Stimulated activated CD4-positive, alpha-beta T cell treated with anti-CD3 and anti-CD28 coated beads, TNF-alpha, amount 100 ng/mL, for 24 hours (primary cell): Measurements from ENCODE around the gene SEMA6B.
"Not testable (repeated sequence)": the region's sequence is repeated elsewhere in the genome, so short reads cannot be mapped to it uniquely, and the experiment has no call there.

Experiments
- DNase-seq, 3 experiments: peaks; one replicate each; pipeline ENCODE4 v3.0.0-alpha.2; 2020; ENCODE audit warnings: low read depth in 3 of 3

Gene SEMA6B

DNA sequence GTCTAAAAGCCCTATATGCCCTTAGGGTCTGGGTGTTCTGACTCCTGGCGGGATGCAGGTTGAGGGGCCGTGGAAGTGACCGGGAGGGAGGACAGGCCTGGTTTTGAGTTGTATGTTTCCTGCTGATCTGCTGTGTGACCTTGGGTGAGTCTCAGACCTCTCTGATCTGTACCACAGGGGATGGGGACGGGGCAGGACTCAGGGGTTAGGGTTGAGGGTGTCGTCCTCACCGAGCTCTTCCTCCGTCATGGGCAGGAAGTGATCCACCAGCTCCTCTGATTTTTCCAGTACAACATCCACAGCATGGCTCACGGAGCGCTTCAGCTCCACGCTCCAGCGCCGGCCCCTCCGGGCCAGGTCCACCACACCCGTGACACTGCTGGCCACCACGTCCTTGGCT, 30.6 kb downstream of the SEMA6B start:
- no peak for DNase-seq

DNA sequence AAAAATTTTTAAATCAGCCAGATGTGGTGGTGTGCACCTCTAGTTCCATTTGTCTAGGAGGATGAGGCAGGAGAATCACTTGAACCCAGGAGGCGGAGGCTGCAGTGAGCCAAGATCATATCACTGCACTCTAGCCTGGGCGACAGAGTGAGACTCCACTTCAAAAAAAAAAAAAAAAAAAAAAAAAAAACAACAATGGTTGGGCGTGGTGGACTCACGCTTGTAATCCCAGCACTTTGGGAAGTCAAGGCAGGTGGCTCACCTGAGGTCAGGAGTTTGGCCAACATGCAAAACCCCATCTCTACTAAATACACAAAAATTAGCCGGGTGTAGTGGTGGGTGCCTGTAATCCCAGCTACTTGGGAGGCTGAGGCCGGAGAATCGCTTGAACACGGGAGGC, 32.1 kb downstream of the SEMA6B start:
- DNase-seq, result not testable (repeated sequence)

DNA sequence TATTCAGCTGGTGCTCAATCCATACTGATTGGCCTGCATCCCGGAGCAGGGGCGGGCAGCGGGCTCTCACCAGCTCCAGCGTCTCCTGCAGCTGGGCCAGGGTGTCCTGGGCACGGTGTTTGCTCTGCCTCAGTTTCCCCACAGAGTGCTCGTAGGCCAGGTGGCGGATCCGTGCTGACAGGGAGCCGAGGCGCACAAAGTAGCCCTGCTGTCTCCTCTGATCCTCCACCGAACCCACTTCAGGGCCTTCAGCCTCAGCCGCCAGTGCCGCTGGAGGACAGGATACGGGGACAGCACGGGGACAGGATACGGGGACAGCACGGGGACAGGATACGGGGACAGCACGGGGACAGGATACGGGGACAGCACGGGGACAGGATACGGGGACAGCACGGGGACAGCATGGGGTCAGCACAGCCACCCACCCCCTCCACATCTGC, 33.9 kb downstream of the SEMA6B start:
- no peak for DNase-seq

DNA sequence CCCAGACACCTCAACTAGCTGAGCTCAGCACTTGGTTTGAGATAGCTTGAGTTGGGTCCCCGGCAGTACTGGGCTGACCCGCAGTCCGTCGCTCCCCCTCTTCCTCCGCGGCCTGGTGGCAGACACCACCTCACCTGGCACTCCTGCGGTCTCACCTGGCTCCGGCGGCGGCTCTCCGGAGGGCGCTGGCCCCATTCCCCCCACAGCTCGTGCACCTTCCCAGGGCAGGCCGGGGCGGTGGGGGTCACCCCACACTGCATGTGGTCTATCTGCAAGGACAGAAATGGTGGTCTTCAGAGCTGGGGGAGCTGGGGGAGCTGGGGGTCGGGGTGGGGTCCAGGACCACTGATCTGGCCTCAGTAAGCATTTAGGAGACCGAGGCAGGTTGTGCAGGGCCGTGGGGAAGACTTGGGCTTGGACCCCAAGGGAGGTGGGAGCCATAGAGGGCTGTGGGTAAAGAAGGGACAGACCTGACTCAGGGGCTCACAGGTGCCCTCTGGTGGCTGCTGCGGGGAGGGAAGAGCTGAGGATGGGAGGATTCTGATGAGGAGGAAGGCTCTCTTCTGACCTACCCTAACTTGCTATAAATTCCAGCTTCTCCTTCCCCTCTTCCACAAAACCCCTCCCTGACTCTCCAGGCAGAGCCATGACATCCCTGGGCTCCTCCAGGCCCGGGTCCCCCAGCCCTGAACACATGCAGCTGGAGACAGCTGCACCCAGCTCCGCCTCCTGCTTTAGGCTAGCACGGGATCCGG, 34.5 kb downstream of the SEMA6B start:
- DNase-seq, result peak; percentile 35 to 72 (median 57)

DNA sequence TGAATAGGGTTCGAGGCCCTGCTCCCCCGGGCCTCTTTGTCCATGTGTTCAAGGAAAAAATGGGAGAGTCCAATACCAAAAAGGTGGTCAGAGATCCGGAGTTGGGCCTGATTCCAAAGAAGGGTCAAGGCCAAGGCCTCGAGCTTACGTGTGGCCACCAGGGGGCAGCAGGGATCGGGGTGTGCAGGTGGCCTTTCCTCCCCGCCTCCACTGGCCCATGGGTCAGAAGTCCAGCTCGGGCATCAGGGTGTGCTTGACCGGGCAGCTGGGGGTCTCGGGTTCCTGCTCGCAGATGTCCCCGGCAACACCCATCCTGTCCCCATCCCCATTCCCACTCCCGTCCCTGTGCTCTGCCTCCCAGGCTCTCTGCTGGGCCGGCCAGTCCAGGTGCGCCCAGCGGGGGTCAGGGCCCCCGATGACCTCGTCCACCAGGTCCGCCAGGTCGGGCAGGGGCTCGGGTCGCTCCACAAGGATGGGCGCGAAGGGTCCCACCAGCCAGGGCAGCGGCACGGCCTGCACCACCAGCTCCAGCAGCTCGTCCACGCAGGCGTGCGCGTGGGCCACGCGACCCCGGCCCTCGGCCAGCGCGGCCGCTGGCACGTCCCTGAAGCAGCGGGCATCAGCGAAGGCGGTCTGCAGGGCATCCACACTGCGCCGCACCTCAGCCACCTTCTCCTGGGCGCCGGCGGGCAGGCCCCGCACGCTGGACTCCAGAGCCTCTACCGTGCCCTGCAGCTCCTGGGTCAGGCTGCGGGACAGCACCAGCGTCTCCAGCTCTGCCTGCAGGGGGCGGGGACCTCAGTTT, 36.0 kb downstream of the SEMA6B start:
- DNase-seq, result peak in 1 of 3 experiments; percentile 16

DNA sequence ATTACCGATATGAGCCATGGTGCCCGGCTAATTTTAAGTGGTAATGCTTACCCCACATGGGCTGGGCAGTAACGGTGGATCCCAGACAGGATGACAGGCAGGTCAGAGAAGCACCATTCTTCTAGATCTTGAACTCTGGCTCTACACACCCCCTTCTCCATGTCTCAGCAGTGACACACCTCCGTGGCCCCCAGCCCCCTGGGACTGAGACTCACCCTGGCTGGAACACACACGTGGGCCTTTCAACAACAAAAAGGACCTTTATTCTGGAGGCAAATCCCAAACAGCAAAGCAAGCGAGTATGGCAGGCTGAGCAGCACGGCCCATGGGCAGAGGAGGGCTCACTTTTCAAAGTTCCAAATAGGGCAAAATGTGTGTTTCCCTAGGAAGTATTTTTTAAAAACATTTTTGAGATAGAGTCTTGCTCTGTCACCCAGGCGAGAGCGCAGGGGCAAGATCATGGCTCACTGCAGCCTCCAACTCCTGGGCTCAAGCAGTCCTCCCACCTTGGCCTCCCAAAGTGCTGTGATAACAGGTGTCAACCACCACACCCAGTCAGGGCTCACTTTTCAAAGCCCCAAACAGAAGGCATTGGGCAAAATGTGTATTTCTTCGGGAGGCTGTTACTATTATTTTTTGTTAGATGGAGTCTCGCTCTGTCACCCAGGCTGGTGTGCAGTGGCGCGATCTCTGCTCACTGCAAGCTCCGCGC, 37.0 kb downstream of the SEMA6B start:
- DNase-seq, result no peak

DNA sequence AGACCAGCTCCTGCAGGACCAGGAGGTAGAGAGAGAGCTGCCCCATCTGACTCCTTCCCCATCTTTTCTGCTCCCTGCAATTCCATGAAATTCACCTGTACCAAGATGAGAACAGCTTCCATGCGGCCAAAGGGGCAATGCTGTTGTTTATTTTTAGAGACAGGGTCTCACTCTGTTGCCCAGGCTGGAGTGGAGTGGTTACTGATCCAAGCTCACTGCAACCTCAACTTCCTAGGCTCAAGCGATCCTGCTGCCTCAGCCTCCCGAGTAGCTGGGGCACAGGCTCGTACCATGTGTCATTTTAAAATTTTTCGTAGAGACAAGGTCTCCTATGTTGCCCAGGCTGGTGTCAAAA, 37.6 kb downstream of the SEMA6B start:
- DNase-seq, result no peak

DNA sequence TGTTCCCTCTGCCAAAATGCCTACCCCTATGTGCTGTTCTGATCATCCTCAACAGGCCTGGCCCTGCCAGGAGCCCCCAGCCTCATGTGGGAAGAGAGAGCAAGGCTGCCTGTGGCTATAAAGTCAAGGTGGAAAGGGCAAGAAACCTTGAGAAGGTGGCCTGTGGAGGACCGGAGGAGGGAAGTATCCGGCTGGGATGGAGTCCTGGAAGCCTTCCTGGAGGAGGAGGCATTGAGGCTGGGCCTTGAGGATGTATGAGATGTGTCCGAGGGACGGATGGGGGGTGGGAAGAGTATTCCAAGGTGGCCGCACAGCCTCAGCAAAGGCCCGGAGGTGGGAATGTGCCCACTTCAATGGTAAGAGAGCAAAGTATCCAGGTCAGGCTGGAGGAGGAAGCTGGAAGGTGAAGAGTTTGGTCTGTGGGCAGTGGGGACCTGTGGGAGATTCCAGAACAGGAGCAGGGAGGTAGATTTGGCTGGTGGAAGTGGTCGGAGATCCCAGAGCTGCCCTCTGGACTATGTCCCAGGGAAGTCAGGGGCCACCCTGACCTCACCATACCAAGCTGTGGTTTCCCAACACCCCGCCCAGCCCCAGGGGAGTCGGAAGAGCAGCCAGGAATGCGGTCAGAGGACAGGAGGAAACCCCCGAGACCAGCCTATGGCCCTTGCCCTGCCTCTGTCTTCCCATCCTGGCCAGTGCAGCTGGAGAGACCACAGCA, 38.2 kb downstream of the SEMA6B start:
- no peak for DNase-seq

DNA sequence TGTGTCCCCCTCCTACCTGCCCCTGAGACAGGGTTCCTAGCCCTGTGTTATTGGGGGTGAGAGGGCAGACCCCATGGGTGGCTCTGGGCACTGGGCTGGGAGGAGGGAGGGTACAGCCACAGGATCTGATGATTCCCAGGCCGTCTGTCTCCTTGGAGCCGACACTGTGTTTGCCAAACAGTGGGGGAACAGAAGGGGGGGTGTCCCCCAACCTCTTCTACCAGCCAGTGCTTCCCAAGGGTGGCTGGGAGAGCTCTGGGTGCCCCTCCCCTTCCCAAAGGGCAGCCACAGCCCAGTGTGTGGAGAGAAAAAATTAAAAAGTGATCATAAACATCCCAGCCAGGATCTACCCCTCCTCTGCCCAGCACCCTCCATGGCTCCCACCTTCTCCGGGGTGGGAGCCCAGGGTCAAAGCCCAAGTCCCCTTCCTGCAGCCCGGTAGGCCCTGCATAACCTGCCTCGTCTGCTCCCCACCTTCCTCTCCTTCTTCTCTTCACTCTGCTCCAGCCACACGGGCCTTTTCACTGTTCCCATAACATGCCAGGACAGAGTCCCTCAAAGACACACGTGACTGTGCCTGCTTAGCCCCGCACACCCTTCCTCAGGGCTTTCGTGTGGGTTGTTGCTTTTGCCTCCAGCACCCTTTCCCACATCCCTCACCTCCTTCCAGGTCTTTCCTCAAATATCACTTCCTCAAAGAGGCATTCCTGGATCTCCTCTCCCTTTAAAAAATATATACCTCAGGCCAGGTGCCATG, 39.8 kb downstream of the SEMA6B start:
- DNase-seq, result no peak

DNA sequence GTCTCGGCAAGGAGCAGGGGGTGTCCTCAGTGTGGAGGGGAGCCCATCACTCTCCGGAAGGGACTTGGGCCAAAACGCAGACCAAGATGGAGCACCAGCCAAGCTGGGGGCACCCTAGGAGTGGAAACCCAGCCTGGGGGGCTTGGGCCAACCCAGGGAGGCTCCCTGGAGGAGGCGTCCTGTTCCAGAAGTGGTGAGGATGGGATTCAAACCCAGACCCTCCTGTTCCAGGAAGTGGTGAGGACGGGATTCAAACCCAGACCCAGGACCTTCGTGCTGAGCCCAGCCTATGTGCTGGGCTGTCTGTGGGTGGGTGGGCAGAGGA, 40.4 kb downstream of the SEMA6B start:
- no peak for DNase-seq

DNA sequence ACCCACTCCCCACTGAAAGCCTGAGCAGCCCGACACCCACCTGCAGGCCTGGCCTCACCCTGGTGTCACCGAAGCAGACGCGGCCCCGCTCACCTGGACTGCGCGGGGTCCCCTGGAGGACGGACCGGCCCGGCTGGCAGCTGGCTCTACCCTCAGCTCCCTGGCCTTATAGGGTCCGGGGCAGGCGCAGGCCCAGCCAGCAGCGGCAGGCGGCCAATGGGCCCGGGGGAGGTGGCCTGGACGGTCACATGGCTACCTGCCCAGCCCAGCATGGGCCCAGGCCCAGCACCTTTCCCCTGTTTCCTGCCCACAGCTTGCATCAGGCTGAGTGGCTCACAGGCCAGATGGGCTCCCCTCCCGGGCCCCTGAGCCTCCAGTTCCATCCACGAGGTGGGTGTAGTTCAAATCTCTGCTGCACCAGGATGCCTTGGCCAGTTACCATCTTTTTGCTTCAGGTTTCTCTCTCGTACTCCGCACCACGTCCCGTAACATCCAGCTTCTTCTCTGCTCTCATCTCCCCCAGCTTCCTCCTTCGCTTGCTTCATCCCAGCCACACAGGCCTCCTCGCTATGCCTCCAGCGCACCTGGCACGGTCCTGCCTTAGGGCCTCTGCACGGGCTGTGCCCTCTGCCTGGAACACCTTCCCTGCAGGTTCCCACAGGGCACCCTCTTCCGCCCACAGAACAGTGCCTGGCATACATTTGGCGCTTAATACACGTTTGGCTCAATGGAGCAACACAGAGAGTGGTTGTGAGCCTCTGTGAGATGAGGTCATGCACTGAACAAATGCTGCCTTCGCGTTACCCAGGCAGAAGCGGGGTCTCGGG, 40.9 kb downstream of the SEMA6B start, which contains the start of gene PLIN4:
Gene PLIN4 (minus strand): TSS at position 142 of the 827 bp plus-strand sequence. CDS start 214 bp downstream, outside the sequence.
- no peak for DNase-seq

DNA sequence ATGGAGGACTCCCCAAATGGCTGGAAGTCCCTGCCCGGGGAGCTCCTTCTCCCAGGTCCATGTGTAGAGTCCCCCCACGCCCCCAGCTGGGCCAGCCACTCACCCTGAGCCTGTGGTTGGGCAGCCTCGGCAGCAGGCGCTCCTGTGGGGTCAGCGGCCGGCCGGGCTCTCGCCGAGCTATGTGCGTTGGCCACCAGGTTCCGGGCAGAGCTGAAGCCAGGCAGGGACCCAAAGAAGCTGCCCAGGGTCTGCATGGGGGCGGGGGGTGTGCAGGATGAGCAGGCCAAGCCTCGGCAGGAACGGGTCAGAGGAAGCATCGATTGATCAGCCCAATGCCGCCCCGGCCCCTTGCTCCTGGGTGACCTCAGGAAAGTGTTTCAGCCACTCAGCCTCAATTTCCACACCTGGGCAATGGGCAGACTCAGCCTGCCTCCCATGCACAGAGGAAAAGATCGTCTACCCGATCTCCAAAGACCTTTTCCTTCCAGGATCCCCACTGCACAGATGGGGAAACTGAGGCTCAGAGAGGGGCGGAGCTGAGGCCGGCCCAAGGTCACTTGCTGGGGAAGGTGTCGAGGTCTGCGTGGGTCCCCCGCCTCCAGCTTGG, 41.9 kb downstream of the SEMA6B start:
- no peak for DNase-seq

DNA sequence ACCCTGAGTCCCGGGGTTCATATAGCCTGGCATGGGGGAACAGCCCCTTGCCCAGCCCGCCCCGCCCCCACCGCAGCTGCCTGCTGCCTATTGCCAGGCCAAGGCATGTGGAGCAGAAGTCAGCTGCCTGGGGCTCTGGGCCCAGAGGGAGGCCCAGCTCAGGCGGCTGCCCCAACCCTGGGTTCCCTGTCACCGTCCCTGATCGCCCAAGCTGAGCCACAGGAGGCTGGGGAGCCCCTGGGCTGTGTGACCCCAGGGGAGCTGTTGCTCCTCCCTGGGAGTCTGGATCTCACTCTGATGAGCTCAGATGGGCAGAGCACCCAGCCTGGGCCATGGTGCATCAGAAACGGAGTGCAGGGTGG, 42.6 kb downstream of the SEMA6B start:
- no peak for DNase-seq

DNA sequence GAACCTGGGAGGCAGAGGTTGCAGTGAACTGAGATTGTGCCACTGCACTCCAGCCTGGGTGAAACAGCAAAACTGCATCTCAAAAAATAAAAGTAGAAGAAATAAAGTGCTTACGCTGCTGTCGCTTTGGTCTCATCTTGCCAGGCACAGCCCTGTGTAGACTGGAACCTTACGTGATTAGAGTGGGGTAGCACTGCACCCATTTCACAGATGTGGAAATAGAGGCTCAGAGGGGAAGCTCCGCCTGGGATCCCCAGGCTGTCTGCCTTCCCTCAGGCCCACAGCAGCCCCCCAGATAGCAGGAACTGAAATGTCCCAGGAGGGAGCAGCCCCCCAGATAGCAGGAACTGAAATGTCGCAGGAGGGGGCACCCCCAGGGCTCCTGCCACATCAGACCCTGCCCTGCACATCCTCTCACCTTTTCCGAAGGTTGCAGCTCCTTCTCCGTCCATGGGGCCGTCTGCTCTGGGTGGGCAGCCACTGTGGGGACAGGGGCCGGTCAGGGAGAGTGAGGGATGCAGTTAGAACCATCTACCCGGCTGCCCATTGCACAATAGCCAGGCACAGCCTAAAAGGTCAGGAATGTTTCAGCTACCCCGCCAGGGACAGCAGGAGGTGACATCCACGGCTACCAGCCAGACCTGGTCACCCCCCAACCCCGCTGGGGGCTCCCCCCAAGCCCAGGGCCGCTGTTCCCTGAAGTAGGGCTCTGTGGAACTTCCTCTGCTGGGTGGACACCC, 43.1 kb downstream of the SEMA6B start:
- no peak for DNase-seq

DNA sequence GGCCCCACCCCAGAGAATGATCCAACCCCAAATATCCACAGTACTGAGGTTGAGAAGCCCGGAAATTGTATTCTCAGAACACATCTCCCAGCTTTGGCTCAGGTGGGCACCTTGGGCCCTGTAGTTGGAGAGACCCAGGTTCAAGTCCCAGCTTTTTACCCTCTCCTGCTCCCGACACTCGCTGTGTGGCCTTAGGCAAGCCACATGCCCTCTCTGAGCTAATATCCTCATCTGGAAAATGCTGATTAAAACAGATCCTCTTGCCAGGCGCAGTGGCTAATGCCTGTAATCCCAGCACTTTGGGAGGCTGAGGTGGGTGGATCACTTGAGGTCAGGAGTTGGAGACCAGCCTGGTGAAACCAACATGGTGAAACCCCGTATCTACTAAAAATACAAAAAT, 43.8 kb downstream of the SEMA6B start:
- no peak for DNase-seq

DNA sequence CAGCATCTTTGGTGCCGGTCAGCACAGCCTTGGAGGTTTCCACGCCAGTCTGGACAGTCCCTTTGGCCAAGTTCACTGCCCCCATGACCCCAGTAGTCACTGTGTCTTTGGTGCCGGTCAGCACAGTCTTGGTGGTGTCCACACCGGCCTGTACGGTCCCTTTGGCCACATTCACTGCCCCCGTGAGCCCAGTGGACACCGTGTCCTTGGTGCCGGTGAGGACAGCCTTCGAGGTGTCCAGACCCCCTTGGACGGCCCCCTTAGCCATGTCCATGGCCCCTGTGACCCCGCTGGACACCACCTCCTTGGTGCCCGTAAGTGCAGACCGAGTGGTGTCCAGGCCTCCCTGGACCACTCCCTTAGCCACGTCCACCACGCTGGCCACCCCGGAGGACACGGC, 46.2 kb downstream of the SEMA6B start:
- no peak for DNase-seq

DNA sequence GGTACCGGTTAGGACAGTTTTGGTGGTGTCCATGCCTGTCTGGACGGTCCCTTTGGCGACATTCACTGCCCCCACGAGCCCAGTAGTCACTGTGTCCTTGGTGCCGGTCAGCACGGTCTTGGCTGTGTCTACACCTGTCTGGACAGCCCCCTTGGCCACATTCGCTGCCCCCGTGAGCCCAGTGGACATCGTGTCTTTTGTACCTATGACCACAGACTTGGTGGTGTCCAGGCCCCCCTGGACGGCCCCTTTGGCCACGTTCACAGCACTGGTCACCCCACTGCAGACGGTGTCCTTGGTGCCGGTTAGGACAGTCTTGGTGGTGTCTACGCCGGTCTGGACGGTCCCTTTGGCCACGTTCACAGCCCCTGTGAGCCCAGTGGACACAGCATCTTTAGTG, 47.4 kb downstream of the SEMA6B start:
- no peak for DNase-seq

DNA sequence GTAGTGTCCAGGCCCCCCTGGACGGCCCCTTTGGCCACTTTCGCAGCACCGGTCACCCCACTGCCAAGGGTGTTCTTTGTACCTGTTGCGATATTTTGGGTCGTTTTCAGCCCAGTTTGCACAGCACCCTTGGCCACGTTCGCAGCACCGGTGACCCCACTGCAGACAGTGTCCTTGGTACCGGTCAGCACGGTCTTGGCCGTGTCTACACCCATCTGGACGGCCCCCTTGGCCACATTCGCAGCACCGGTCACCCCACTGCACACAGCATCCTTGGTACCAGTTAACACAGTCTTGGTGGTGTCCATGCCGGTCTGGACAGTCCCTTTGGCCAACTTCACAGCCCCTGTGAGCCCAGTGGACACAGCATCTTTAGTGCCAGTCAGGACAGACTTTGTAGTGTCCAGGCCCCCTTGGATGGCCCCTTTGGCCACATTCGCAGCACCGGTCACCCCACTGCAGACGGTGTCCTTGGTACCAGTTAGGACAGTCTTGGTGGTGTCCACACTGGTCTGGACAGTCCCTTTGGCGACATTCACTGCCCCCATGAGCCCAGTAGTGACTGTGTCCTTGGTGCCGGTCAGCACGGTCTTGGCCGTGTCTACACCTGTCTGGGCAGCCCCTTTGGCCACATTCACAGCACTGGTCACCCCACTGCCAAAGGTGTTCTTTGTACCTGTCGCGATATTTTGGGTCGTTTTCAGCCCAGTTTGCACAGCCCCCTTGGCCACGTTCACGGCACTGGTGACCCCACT, 48.0 kb downstream of the SEMA6B start:
- no peak for DNase-seq
